Measurements from ENCODE around the gene NCOA7.

GRCh38 chr6:125872259-125872921 lies 81.6 kb downstream of the NCOA7 start:
- no peak for TF ChIP-seq EZH2 (IDR thresholded peaks at IDR 0.05; ENCODE audit: borderline replicate concordance, low read depth, low read length, severe bottlenecking)
- TF ChIP-seq, protein P1, sequence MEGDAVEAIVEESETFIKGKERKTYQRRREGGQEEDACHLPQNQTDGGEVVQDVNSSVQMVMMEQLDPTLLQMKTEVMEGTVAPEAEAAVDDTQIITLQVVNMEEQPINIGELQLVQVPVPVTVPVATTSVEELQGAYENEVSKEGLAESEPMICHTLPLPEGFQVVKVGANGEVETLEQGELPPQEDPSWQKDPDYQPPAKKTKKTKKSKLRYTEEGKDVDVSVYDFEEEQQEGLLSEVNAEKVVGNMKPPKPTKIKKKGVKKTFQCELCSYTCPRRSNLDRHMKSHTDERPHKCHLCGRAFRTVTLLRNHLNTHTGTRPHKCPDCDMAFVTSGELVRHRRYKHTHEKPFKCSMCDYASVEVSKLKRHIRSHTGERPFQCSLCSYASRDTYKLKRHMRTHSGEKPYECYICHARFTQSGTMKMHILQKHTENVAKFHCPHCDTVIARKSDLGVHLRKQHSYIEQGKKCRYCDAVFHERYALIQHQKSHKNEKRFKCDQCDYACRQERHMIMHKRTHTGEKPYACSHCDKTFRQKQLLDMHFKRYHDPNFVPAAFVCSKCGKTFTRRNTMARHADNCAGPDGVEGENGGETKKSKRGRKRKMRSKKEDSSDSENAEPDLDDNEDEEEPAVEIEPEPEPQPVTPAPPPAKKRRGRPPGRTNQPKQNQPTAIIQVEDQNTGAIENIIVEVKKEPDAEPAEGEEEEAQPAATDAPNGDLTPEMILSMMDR (IDR thresholded peaks at IDR 0.05; ENCODE audit: borderline replicate concordance, extremely low read depth, low read length, poor library complexity, severe bottlenecking): no peak

All from DND-41 (cell line).